Measurements from ENCODE around the gene DHRS1.

DNA sequence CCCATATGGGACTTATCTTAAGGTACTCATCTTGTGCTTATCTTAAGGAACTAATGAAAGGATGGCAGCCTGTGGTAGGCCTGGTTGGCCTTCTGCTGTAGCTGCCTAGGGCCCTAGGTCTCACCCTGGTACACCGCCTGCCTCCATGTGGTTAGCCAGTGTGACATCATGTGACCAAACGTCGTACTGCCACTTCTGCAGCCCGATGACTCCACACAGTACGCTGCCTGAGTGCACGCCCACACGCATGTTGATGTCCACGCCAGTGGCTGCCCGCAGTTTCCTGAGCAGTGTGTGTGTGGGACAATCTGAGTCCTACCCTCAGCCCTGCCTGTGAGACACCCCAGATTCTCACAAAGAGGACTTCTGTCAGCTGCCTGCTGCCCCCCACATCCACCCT is 30.2 kb upstream of the DHRS1 start:
- TF ChIP-seq, protein P1, sequence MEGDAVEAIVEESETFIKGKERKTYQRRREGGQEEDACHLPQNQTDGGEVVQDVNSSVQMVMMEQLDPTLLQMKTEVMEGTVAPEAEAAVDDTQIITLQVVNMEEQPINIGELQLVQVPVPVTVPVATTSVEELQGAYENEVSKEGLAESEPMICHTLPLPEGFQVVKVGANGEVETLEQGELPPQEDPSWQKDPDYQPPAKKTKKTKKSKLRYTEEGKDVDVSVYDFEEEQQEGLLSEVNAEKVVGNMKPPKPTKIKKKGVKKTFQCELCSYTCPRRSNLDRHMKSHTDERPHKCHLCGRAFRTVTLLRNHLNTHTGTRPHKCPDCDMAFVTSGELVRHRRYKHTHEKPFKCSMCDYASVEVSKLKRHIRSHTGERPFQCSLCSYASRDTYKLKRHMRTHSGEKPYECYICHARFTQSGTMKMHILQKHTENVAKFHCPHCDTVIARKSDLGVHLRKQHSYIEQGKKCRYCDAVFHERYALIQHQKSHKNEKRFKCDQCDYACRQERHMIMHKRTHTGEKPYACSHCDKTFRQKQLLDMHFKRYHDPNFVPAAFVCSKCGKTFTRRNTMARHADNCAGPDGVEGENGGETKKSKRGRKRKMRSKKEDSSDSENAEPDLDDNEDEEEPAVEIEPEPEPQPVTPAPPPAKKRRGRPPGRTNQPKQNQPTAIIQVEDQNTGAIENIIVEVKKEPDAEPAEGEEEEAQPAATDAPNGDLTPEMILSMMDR (conservative IDR thresholded peaks at IDR 0.05; ENCODE audit: low read depth in 2 of 2), result no peak
- TF ChIP-seq EZH2 (IDR thresholded peaks at IDR 0.05; ENCODE audit: low read depth, unreplicated experiment), result no peak
- TF ChIP-seq EZH2phosphoT487 (IDR thresholded peaks at IDR 0.05; ENCODE audit: unreplicated experiment), result no peak
- no peak for TF ChIP-seq STAT1 (IDR thresholded peaks at IDR 0.05; ENCODE audit: unreplicated experiment)

Data from GM23338 (cell line).